GM23248 (cell line): Measurements from ENCODE around the gene MN1. TPM values are rescaled to one million over a fixed set of nuclear protein-coding genes. Genes with fewer than 3 reads are reported as not detected.

Experiments
- DNase-seq: peaks from one replicate; pipeline ENCODE4 v3.0.0-alpha.2; 2015
- H2AFZ ChIP-seq: fragments of 200-600 bp; sonication (generic); 2 replicates; pipeline ENCODE4 v1.6.1; 2016; ENCODE audit warnings: antibody characterized with exemption
- H3F3A ChIP-seq: fragments of 200-600 bp; sonication (generic); 2 replicates; pipeline ENCODE4 v1.6.1; 2016; ENCODE audit warnings: mild to moderate bottlenecking, antibody characterized with exemption, mixed run types; ENCODE audit not compliant: insufficient read depth
- H3K27ac ChIP-seq: fragments of 200-600 bp; sonication (generic); 2 replicates; pipeline ENCODE4 v1.5.1; 2016; ENCODE audit warnings: mild to moderate bottlenecking
- H3K27me3 ChIP-seq: fragments of 200-600 bp; sonication (generic); replicated peaks from 2 replicates; pipeline ENCODE4 v1.6.1; 2016; ENCODE audit warnings: mild to moderate bottlenecking; ENCODE audit not compliant: insufficient read depth
- H3K36me3 ChIP-seq: fragments of 200-600 bp; sonication (generic); 2 replicates; pipeline ENCODE4 v1.6.1; 2016; ENCODE audit warnings: low read depth, mild to moderate bottlenecking
- H3K4me1 ChIP-seq: fragments of 200-600 bp; sonication (generic); 2 replicates; pipeline ENCODE4 v1.6.1; 2016; ENCODE audit warnings: mild to moderate bottlenecking; ENCODE audit not compliant: insufficient read depth
- H3K4me2 ChIP-seq: fragments of 200-600 bp; sonication (generic); one replicate; pipeline ENCODE4 v1.6.1; 2016; ENCODE audit warnings: mild to moderate bottlenecking; ENCODE audit not compliant: unreplicated experiment
- H3K4me3 ChIP-seq: fragments of 200-600 bp; sonication (generic); 2 replicates; pipeline ENCODE4 v1.5.1; 2016; ENCODE audit warnings: mild to moderate bottlenecking
- H3K79me2 ChIP-seq: fragments of 200-600 bp; sonication (generic); 2 replicates; pipeline ENCODE4 v1.6.1; 2016; ENCODE audit warnings: mild to moderate bottlenecking; ENCODE audit not compliant: insufficient read depth
- H3K9ac ChIP-seq: fragments of 200-600 bp; sonication (generic); 2 replicates; pipeline ENCODE4 v1.6.1; 2016; ENCODE audit warnings: mild to moderate bottlenecking
- H3K9me2 ChIP-seq: fragments of 200-600 bp; sonication (generic); 2 replicates; pipeline ENCODE4 v1.6.1; 2016; ENCODE audit warnings: mixed run types, mild to moderate bottlenecking, moderate library complexity; ENCODE audit not compliant: insufficient read depth
- H3K9me3 ChIP-seq: fragments of 200-600 bp; sonication (generic); one replicate; pipeline ENCODE4 v1.6.1; 2017; ENCODE audit warnings: low read depth
- H4K20me1 ChIP-seq: fragments of 200-600 bp; sonication (generic); 2 replicates; pipeline ENCODE4 v1.6.0; 2016; ENCODE audit not compliant: insufficient read depth
- EZH2 ChIP-seq: fragments of 200-600 bp; sonication (generic); IDR thresholded peaks from 2 replicates; pipeline ENCODE4 v1.6.1; 2018; ENCODE audit warnings: antibody characterized with exemption, mild to moderate bottlenecking; ENCODE audit not compliant: insufficient read depth, poor library complexity, severe bottlenecking
- EZH2phosphoT487 ChIP-seq: fragments of 200-600 bp; sonication (generic); IDR thresholded peaks from 2 replicates; pipeline ENCODE4 v1.6.1; 2018; ENCODE audit warnings: antibody characterized with exemption, moderate library complexity, mild to moderate bottlenecking, low read depth; ENCODE audit not compliant: insufficient read depth
- WGBS, 2 experiments: methylation state at CpG; one replicate each; pipeline ENCODE4 v1.1.6; 2015 to 2017; ENCODE audit warnings: low lambda C conversion rate in 2 of 2, low coverage in 1 of 2; ENCODE audit errors: missing lambda C conversion rate in 2 of 2; 5-methylcytosine and 5-hydroxymethylcytosine counted together
- in situ Hi-C: fragments of 300-500 bp; cut with MboI; formaldehyde crosslinking; loops from 2 replicates; pipeline ENCODE4 v1.15.0; 2020
- polyA plus RNA-seq: library from polyadenylated mRNA; unstranded; fragments of >200 nt; fragmentation: Nextera tagmentation; extraction: Ambion mirVana; gene quantifications from 2 replicates; pipeline ENCODE4 v1.2.1, GENCODE V29; 2016
- total RNA-seq: library from RNA; depleted of rRNA; stranded (reverse); fragments of >200 nt; shearing (Covaris generic); gene quantifications from 2 replicates; pipeline ENCODE4 v1.2.3, GENCODE V29; 2014

The MN1 gene
- total and polyA plus RNA-seq, 2 experiments from 2014 or later, result 4.2 to 24.8 TPM

- H3K4me2 ChIP-seq, result no peak overlapping the region
- DNase-seq, result no peak
- no peaks in the 10 kb centered on the region for H3K79me2 ChIP-seq
- H3K27ac ChIP-seq, result no peak overlapping the region
- no peak overlapping the region for H3K9ac ChIP-seq
- H3F3A ChIP-seq, result no peaks in the 10 kb centered on the region
- in situ Hi-C loops, result no loop called here
- TF ChIP-seq EZH2 (no peak), EZH2phosphoT487 (no peak)
- H2AFZ ChIP-seq, result no peak overlapping the region
- H4K20me1 ChIP-seq, result no peaks in the 10 kb centered on the region
- no peaks in the 10 kb centered on the region for H3K9me3 ChIP-seq
- WGBS, 2 experiments, result 89 to 94% methylated on average over 1 of the region's 1 CpG
- no peak overlapping the region for H3K4me3 ChIP-seq
- H3K27me3 ChIP-seq, result no peaks in the 10 kb centered on the region
- no peaks in the 10 kb centered on the region for H3K36me3 ChIP-seq
- H3K9me2 ChIP-seq, result no peaks in the 10 kb centered on the region
- H3K4me1 ChIP-seq, result peaks cover 17% of the 10 kb centered on the region
Observed at GRCh38 chr22:27716074-27716473, 85.5 kb downstream of the MN1 start.

- Histone ChIP-seq H3K36me3 (no peaks in the 10 kb centered on the region), H3K27ac (no peak overlapping the region), H3K4me3 (no peak overlapping the region), H3K27me3 (no peaks in the 10 kb centered on the region), H3K9me3 (no peaks in the 10 kb centered on the region), H4K20me1 (no peaks in the 10 kb centered on the region), H3K4me2 (no peak overlapping the region), H3F3A (no peaks in the 10 kb centered on the region), H3K79me2 (no peaks in the 10 kb centered on the region), H3K4me1 (peaks cover 17% of the 10 kb centered on the region), H3K9me2 (no peaks in the 10 kb centered on the region), H3K9ac (no peak overlapping the region), H2AFZ (no peak overlapping the region)
- TF ChIP-seq EZH2phosphoT487 (no peak), EZH2 (no peak)
- in situ Hi-C loops, result no loop called here
- WGBS, 2 experiments, result 83 to 85% methylated on average over 10 of the region's 10 CpGs
- DNase-seq, result no peak
Observed at GRCh38 chr22:27715106-27715505, 86.5 kb downstream of the MN1 start.

- H3K27me3 ChIP-seq, result no peaks in the 10 kb centered on the region
- no peaks in the 10 kb centered on the region for H3K9me3 ChIP-seq
- no peak overlapping the region for H3K4me3 ChIP-seq
- no peak for DNase-seq
- peaks cover 15% of the 10 kb centered on the region for H3K4me1 ChIP-seq
- H3K27ac ChIP-seq, result no peak overlapping the region
- H3K4me2 ChIP-seq, result no peak overlapping the region
- H3K9me2 ChIP-seq, result no peaks in the 10 kb centered on the region
- no peaks in the 10 kb centered on the region for H4K20me1 ChIP-seq
- no peak overlapping the region for H3K9ac ChIP-seq
- H2AFZ ChIP-seq, result no peak overlapping the region
- H3K36me3 ChIP-seq, result no peaks in the 10 kb centered on the region
- TF ChIP-seq EZH2 (no peak), EZH2phosphoT487 (no peak)
- in situ Hi-C loops, result no loop called here
- H3F3A ChIP-seq, result no peaks in the 10 kb centered on the region
- WGBS, 2 experiments, result 43 to 48% methylated on average over 6 of the region's 6 CpGs
- H3K79me2 ChIP-seq, result no peaks in the 10 kb centered on the region
Observed at GRCh38 chr22:27714068-27714467, 87.5 kb downstream of the MN1 start.

GRCh38 chr22:27713461-27713860 lies 88.1 kb downstream of the MN1 start:
- in situ Hi-C loops, result no loop called here
- TF ChIP-seq EZH2phosphoT487, result no peak
- no peak for TF ChIP-seq EZH2
- H3K79me2 ChIP-seq, result no peaks in the 10 kb centered on the region
- H3K27ac ChIP-seq, result no peak overlapping the region
- DNase-seq, result no peak
- no peaks in the 10 kb centered on the region for H4K20me1 ChIP-seq
- no peaks in the 10 kb centered on the region for H3K9me2 ChIP-seq
- no peaks in the 10 kb centered on the region for H3K36me3 ChIP-seq
- no peaks in the 10 kb centered on the region for H3K9me3 ChIP-seq
- H3K4me2 ChIP-seq, result no peak overlapping the region
- H2AFZ ChIP-seq, result no peak overlapping the region
- H3K4me3 ChIP-seq, result no peak overlapping the region
- WGBS, 2 experiments, result 61 to 71% methylated on average over 4 of the region's 4 CpGs
- no peak overlapping the region for H3K9ac ChIP-seq
- no peaks in the 10 kb centered on the region for H3K27me3 ChIP-seq
- peaks cover 9% of the 10 kb centered on the region for H3K4me1 ChIP-seq
- no peaks in the 10 kb centered on the region for H3F3A ChIP-seq

- Histone ChIP-seq H4K20me1 (no peaks in the 10 kb centered on the region), H3K36me3 (no peaks in the 10 kb centered on the region), H3K9ac (no peak overlapping the region), H3K4me2 (no peak overlapping the region), H3K4me3 (no peak overlapping the region), H3K4me1 (no peaks in the 10 kb centered on the region), H3K9me3 (no peaks in the 10 kb centered on the region), H3K27ac (no peak overlapping the region), H3K27me3 (no peaks in the 10 kb centered on the region), H3K9me2 (no peaks in the 10 kb centered on the region), H2AFZ (no peak overlapping the region), H3F3A (no peaks in the 10 kb centered on the region), H3K79me2 (no peaks in the 10 kb centered on the region)
- in situ Hi-C loops, result no loop called here
- no peak for DNase-seq
- TF ChIP-seq EZH2phosphoT487 (no peak), EZH2 (no peak)
- 58% methylated on average over 3 of the region's 3 CpGs for WGBS, 2 experiments
Observed at GRCh38 chr22:27711756-27712155, 89.8 kb downstream of the MN1 start.
